DMS79 treated with DMSO at 0.1 percent for 48 hours (cell line): ENCODE measurements around the gene ADGRD1.

Experiments
- DNase-seq: peaks from one replicate; lab custom pipeline; 2025; lab: John Stamatoyannopoulos, UW

ADGRD1 gene

GRCh38 chr12:130966443-130967030, 12.8 kb downstream of the ADGRD1 start:
- DNase-seq: no peak

- no peak for DNase-seq
Observed at GRCh38 chr12:130967636-130968035, 13.9 kb downstream of the ADGRD1 start.

- no peak for DNase-seq
Observed at GRCh38 chr12:130968611-130969010, 14.9 kb downstream of the ADGRD1 start.

DNA sequence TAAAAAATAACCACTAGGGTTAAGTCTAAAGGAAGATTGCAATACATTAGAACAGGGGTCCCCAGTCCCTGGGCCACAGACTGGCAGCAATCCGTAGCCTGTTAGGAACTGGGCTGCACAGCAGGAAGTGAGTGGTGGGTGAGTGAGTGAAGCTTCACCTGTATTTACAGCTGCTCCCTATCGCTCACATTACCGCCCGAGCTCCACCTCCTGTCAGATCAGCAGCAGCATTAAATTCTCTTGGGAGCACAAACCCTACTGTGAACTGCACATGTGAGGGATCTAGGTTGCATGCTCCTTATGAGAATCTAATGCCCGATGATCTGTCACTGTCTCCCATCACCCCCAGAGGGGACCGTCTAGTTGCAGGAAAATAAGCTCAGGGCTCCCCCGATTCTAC, 15.5 kb downstream of the ADGRD1 start:
- no peak for DNase-seq

- DNase-seq: no peak
Observed at GRCh38 chr12:130970165-130970907, 16.6 kb downstream of the ADGRD1 start.

- DNase-seq: no peak
Observed at GRCh38 chr12:130970908-130971233, 17.2 kb downstream of the ADGRD1 start.

DNA sequence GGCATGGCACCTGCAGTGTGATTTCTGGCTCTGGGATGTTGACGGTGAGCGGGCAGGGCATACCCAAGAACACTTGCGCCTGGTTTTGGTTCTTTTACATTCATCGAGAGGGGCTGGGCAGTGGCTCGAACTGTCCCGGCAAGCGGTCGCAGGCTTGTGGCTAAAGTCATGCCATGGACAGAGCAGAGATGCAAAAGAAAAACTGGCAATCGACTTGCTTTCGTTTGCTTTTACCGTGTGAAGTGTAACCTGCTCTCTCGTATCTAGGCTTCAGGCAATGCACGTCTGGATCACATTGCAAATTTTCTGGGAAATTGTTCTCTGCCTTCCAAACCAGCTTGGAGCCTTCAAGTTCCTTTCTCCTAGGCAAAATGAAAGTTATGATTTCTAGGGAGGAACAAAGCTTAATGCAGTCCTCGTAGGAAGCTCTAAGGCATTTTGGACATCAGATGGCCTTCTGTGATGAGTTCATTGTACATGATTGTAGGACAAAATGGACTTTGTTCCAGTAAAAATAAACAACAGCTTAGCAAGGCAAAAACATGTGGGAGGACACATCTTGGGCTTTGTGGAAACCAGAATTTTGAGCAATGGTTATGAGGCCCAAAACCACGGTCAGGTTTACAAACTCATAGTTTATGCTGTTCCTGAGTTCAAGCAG, 18.3 kb downstream of the ADGRD1 start:
- DNase-seq: no peak

DNA sequence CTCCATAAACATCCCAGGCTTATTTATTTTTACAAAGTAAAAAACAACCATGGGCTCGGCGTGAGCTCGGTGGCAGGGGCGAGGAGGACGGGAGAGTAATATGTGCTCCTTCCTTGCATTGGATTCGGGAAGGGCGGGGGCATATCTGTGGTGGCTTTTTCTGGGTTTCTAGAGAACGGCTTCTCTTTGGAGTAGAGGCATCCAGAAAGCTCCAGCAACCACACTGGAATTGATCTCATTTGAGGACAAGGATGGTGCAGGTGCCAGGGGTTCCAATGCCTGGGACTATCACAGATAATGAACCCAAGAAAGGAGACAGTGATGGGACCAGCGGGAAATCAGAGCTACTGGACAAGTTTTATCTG, 18.9 kb downstream of the ADGRD1 start:
- DNase-seq: no peak

DNA sequence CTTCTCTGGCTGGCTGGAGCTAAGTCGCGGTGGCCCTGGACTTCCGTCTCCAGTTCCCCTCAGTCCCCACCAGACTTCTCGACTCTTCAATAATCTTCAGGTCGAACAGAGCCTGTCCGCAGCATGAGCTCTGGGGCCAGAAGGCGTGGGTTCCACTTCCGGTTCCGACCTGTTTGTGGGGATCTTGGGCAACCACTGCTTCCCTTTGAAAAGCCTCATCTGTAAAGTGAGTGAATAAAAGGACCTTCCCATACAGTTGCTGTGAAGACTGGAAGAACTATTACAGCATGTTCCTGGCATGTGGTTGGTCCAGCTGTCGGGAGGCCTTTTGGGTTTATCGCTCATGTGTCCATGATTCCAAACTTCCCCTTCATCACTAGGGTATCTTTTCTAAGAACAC, 19.4 kb downstream of the ADGRD1 start:
- no peak for DNase-seq

DNA sequence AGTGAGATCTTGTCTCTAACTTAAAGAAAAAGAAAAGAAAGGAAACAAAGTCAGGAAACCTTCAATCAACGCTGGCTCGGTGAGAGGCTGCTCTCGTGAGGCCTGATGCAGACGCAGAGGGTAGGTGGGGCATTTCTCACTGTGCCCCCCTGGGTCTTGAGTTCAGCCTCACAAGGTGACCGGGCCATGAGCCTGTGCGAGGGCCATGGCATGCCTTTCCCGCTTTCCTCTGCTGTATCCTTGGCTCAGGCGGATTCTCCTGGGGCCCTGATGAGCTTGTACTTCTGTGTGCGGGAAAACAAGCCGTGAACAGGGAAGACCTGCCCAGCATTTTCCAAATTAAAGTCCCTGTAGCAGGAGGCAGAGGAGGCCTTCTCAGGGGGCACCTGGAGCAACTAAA, 20.2 kb downstream of the ADGRD1 start:
- DNase-seq: no peak

- DNase-seq: no peak
Observed at GRCh38 chr12:130975116-130975515, 21.4 kb downstream of the ADGRD1 start.

DNA sequence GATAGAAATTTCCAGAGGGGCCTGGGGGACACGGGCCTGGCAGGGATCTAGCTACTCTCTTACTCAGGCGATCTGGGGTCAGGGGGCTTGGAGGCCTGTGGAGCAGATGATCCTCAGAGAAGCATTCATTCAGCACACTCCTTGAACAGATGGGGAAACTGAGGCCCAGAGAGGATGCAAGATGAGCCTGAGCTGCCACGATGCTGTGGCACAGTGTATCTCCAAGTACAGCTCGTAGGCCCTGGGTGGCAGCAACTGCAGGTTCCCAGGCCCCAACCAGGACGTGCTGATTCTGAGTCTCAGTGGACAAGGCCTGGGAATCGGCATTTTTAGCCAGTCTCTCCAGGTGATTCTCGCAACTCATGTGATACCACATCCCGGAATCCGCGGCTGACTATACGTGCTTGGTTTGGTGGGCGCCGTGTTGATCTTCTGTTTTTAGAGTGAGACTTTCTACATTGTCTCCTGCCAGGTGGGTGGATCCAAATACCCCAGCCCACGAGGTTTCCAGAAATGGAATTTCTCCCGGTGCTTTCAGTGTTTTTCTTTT, 22.5 kb downstream of the ADGRD1 start:
- DNase-seq: no peak

GRCh38 chr12:130977046-130977742, 23.5 kb downstream of the ADGRD1 start:
- DNase-seq: no peak

GRCh38 chr12:130977743-130978095, 24.0 kb downstream of the ADGRD1 start:
- DNase-seq: no peak

DNA sequence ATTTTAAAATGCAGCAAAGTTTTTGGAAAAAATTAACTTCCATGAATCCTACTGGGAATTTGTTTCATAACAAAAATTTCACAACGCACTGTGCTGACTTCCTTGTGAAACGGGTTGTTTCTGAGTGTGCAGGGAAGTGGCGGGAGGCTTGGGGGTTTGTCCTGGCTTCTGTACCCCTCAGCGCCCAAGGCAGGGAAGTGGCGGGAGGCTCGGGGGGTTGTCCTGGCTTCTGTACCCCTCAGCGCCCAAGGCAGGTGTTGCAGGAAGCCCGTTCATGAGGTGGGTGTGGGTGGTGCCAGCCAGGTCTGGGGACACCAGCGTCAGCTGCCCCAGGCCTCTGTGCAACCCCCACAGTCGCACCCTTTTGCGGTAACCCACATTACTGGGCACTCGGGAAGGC, 25.1 kb downstream of the ADGRD1 start:
- DNase-seq: no peak

DNA sequence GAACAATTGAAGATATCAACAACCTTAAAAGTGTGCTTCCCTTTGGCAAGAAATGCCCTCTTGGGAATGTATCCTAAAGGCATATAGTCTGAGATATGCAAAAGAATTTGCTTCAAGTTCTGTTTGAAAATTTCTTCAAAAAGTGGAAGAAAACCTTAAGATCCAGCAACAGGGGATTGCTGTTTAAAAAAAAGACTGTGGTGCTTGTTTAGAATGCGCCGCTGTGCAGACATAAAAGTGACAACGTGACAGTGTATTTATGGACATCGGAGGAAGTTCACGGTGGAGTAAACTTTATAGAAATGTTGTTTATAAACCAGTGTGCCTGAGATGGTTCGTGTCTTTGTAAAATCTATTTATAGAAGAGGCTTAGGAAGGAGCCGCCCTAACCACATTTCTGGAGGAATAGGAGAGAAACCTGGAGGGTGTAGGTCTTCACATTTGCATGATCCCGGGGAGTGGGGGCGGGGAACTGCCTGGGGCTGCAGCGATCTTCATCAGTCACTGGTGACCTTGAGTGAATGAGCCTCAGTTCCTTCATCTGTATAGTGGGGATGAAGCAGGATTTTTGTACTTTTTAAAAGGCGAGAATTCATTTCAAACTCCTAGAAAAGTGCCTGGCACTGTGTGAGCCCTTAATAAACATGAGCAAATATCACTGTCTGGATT, 27.5 kb downstream of the ADGRD1 start:
- no peak for DNase-seq

GRCh38 chr12:130981911-130982310, 28.2 kb downstream of the ADGRD1 start:
- no peak for DNase-seq

GRCh38 chr12:130982565-130983225, 29.0 kb downstream of the ADGRD1 start:
- no peak for DNase-seq

GRCh38 chr12:130983328-130984017, 29.8 kb downstream of the ADGRD1 start:
- DNase-seq: no peak

DNA sequence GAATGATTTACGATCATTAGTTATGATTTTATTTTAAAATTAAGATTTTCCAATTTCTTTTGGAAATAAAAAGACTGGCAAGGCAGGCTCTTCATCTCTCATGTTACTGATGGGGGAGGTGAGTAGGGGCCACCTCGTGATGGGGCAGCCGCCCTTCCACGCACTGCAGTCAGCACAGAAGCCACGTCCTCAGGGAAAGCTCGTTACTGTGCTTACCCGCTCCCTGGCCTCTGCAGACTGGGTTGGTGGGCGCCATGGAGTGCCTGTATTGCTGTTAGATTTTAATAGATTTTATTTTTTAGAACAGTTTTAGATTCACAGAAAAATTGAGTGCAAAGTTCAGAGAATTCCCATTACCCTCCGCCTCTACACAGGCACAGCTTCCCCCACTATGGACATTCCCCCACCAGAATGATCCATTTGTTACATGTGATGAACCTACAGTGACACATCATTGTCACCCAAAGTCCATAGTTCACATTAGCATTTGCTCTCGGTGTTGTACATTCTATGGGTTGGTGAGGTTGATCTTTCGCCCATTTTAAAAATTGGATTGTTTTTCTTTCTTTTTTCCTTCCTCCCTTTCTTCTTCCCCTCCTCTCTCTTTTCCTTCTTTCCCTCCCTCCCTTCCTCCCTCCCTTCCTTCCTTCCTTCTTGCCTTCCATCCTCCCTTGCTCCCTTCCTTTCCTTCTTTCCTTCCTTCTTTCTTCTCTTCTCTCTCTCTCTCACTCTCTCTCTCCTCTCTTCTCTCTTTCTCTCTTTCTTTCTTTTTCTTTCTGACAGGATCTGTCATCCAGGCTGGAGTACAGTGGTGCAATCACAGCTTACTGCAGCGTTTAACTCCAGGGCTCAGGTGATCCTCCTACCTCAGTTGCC, 30.7 kb downstream of the ADGRD1 start:
- no peak for DNase-seq
